Loucy (cell line): ENCODE data around the gene PIK3CD.

ENCODE experiments used
- CTCF ChIP-seq: fragments of 200-600 bp; sonication (generic); conservative IDR thresholded peaks from 2 replicates; pipeline ENCODE4 v1.5.1; 2014; ENCODE audit warnings: mild to moderate bottlenecking, antibody characterized with exemption, low read length
- EZH2phosphoT487 ChIP-seq: fragments of 200-600 bp; IDR thresholded peaks from 2 replicates; pipeline ENCODE4 v1.6.1; 2018; ENCODE audit warnings: antibody characterized with exemption, mild to moderate bottlenecking, moderate library complexity, borderline replicate concordance

GRCh38 chr1:9665193-9665592 lies 13.7 kb downstream of the PIK3CD start:
- TF ChIP-seq CTCF: no peak
- no peak for TF ChIP-seq EZH2phosphoT487
